A549 (cell line): ENCODE results near the gene PRAMEF12. TPM values are rescaled to one million over a fixed set of nuclear protein-coding genes. Genes with fewer than 3 reads are reported as not detected.

Experiments
- ATAC-seq, 2 experiments: fragments of 200-7000 bp in 1 of 2; fragments of >200 bp in 1 of 2; cut with Nextera tagmentation in 1 of 2; cut with Tn5 transposase in 1 of 2; 3 replicates each; pipeline versions ENCODE4 v1.8.0 to v1.9.1; 2018 to 2020; ENCODE audit warnings: mild to moderate bottlenecking in 1 of 2, moderate library complexity in 1 of 2
- CTCF ChIA-PET: fragments of 300-600 bp; sonication (Branson Sonifier 250); formaldehyde crosslinking; extraction: SDS; loops from one replicate; lab custom pipeline; 2021; ENCODE audit warnings: antibody characterized with exemption, inconsistent platforms; lab: Yijun Ruan, JAX
- POLR2A ChIA-PET: fragments of 350-600 bp; formaldehyde crosslinking; extraction: SDS; loops from one replicate; lab custom pipeline; 2021; ENCODE audit warnings: antibody characterized with exemption, inconsistent platforms; lab: Yijun Ruan, JAX
- DNase-seq, 2 experiments: peaks; one replicate each; pipeline versions ENCODE4 v3.0.0 to v3.0.0-alpha.2; 2011 to 2016; ENCODE audit warnings: low read depth in 1 of 2, low spot score in 1 of 2
- FAIRE-seq: peaks from 2 replicates; lab custom pipeline; 2011; peaks lifted over from hg19 to GRCh38; lab: Jason Lieb, UNC
- H3K27ac ChIP-seq, 2 experiments: fragments of >200 bp; sonication (Bioruptor Twin); formaldehyde crosslinking; 3 replicates each; pipeline ENCODE4 v1.5.1; 2016 to 2017
- H3K4me1 ChIP-seq: fragments of >200 bp; sonication (Bioruptor Twin); formaldehyde crosslinking; 3 replicates; pipeline ENCODE4 v1.6.1; 2016
- H3K4me2 ChIP-seq: fragments of >200 bp; sonication (Bioruptor Twin); formaldehyde crosslinking; 3 replicates; pipeline ENCODE4 v1.6.1; 2016
- H3K4me3 ChIP-seq: fragments of >200 bp; sonication (Bioruptor Twin); formaldehyde crosslinking; 3 replicates; pipeline ENCODE4 v1.5.1; 2016
- H3K9me3 ChIP-seq: fragments of >200 bp; sonication (Bioruptor Twin); formaldehyde crosslinking; 3 replicates; pipeline ENCODE4 v1.6.1; 2016
- CBX8 ChIP-seq: fragments of 200-600 bp; sonication (generic); IDR thresholded peaks from 2 replicates; pipeline ENCODE4 v1.6.1; 2016
- CEBPB ChIP-seq, 2 experiments: fragments of >200 bp in 1 of 2; sonication (Bioruptor Twin) in 1 of 2; formaldehyde crosslinking in 1 of 2; IDR thresholded peaks; 2 replicates each; pipeline ENCODE4 v1.6.1; 2012 to 2016
- CHD4 ChIP-seq: fragments of 200-600 bp; sonication (generic); IDR thresholded peaks from 2 replicates; pipeline ENCODE4 v1.6.1; 2016; ENCODE audit warnings: antibody characterized with exemption, mild to moderate bottlenecking, borderline replicate concordance
- EHF ChIP-seq: fragments of 250-450 bp; sonication (Bioruptor Pico); IDR thresholded peaks from 2 replicates; pipeline ENCODE4 v1.5.0; 2020; ENCODE audit warnings: mild to moderate bottlenecking
- EHMT2 ChIP-seq: fragments of 200-600 bp; sonication (generic); IDR thresholded peaks from 2 replicates; pipeline ENCODE4 v1.6.1; 2016; ENCODE audit warnings: antibody characterized with exemption, low read depth, mild to moderate bottlenecking, moderate library complexity
- EP300 ChIP-seq, 2 experiments: fragments of >200 bp; sonication (Bioruptor Twin); formaldehyde crosslinking; IDR thresholded peaks; 2 replicates in 1 of 2; 3 replicates in 1 of 2; pipeline ENCODE4 v1.6.1; 2016 to 2017
- HDAC2 ChIP-seq: fragments of 200-600 bp; sonication (generic); IDR thresholded peaks from 2 replicates; pipeline ENCODE4 v1.6.1; 2016
- HEYL ChIP-seq: fragments of 250-450 bp; sonication (Bioruptor Pico); IDR thresholded peaks from 2 replicates; pipeline ENCODE4 v1.8.0; 2021; ENCODE audit warnings: mild to moderate bottlenecking, moderate library complexity
- JUN ChIP-seq, 2 experiments: fragments of >200 bp; sonication (Bioruptor Twin); formaldehyde crosslinking; IDR thresholded peaks; 2 replicates in 1 of 2; 3 replicates in 1 of 2; pipeline ENCODE4 v1.6.1; 2016 to 2017
- NFE2L2 ChIP-seq: fragments of 150-350 bp; conservative IDR thresholded peaks from 2 replicates; pipeline ENCODE4 v1.6.1; 2014; ENCODE audit warnings: low read length
- NPAS2 ChIP-seq: fragments of 250-450 bp; sonication (Bioruptor Pico); IDR thresholded peaks from 2 replicates; pipeline ENCODE4 v1.8.0; 2022; ENCODE audit warnings: mild to moderate bottlenecking, moderate library complexity, borderline replicate concordance
- RCOR1 ChIP-seq: fragments of 150-350 bp; IDR thresholded peaks from 2 replicates; pipeline ENCODE4 v1.6.1; 2014; ENCODE audit warnings: antibody characterized with exemption, low read length, low read depth
- RNF2 ChIP-seq: fragments of 200-600 bp; sonication (generic); IDR thresholded peaks from 2 replicates; pipeline ENCODE4 v1.6.1; 2016; ENCODE audit warnings: low read depth, mild to moderate bottlenecking, antibody characterized with exemption, moderate library complexity, borderline replicate concordance
- ZNF302 ChIP-seq: fragments of 250-450 bp; sonication (Bioruptor Pico); IDR thresholded peaks from 2 replicates; pipeline ENCODE4 v1.9.0; 2021; ENCODE audit warnings: inconsistent platforms, mild to moderate bottlenecking, moderate library complexity
- WGBS: methylation state at CpG from one replicate; pipeline ENCODE4 v1.1.6; 2017; ENCODE audit errors: missing lambda C conversion rate; 5-methylcytosine and 5-hydroxymethylcytosine counted together
- polyA plus RNA-seq, 4 experiments: library from polyadenylated mRNA; depleted of rRNA in 3 of 4; stranded (reverse); fragments of >200 nt; fragmentation: RNase III in 1 of 4; extraction: RNeasy Plus Mini Kit Qiagen cat#74134 plus additional on column Dnase treatment in 1 of 4; gene quantifications; 2 replicates in 3 of 4; 3 replicates in 1 of 4; pipeline ENCODE4 v1.2.3, GENCODE V29; 2011 to 2017
- TF ChIP-seq, protein P1 (sequence below): fragments of 200-600 bp; sonication (generic); IDR thresholded peaks from 2 replicates; pipeline ENCODE4 v1.6.1; 2016; ENCODE audit warnings: antibody characterized with exemption, mild to moderate bottlenecking, moderate library complexity
- TF ChIP-seq, protein P2 (sequence below): fragments of 250-450 bp; sonication (Bioruptor Pico); IDR thresholded peaks from 2 replicates; pipeline ENCODE4 v1.5.0; 2020; ENCODE audit warnings: low read depth, mild to moderate bottlenecking, moderate library complexity
- TF ChIP-seq, protein P3 (sequence below): fragments of 450-650 bp; IDR thresholded peaks from 2 replicates; pipeline ENCODE4 v1.6.1; 2014; ENCODE audit warnings: antibody characterized with exemption
- TF ChIP-seq, protein P4 (sequence below): fragments of >200 bp; sonication (Bioruptor Twin); formaldehyde crosslinking; IDR thresholded peaks from 2 replicates; pipeline ENCODE4 v1.6.1; 2016
- TF ChIP-seq, protein P5 (sequence below): fragments of 250-450 bp; sonication (Bioruptor Pico); IDR thresholded peaks from 2 replicates; pipeline ENCODE4 v1.5.0; 2021; ENCODE audit warnings: mild to moderate bottlenecking, moderate library complexity, borderline replicate concordance

PRAMEF12 gene
- polyA plus RNA-seq, 2 of the 4 experiments (the other 2 are of a cell fraction), result not detected

DNA sequence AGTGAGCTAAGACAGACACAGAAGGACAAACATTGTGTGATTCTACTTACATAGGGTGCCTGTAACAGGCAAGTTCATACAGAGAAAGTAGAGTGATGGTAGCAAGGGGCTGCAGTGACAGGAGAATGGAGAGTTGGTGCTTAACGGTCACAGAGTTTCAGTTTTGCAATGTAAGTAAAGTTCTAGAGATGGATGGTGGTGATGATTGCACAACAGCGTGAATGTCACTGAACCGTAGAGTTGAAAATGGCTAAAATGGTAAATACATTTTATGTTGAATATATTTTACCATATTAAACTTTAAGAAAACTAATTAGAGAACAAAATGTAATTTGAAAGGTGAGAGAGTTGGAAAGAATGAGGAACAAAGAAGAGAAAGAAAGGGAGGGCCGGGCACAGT, 18.8 kb upstream of the PRAMEF12 start:
- DNase-seq (no peak), ATAC-seq (no peak), FAIRE-seq (no peak)
- POLR2A ChIA-PET, result no interaction called here
- Histone ChIP-seq H3K4me3 (no peak overlapping the region), H3K9me3 (0 out of 3 replicates have a peak, but pooled peaks cover 3% of the 10 kb centered on the region), H3K4me2 (no peak overlapping the region), H3K27ac (no peak overlapping the region), H3K4me1 (no peaks in the 10 kb centered on the region)
- 32% methylated on average over 4 of the region's 4 CpGs for WGBS
- TF ChIP-seq HDAC2 (no peak), JUN (IDR thresholded peaks at IDR 0.05) (no peak), RCOR1 (no peak), EHF (CRISPR knock-in tag) (no peak), NFE2L2 (no peak), HEYL (no peak), EHMT2 (no peak), RNF2 (no peak), ZNF302 (no peak), CBX8 (no peak)
- TF ChIP-seq, protein P1, sequence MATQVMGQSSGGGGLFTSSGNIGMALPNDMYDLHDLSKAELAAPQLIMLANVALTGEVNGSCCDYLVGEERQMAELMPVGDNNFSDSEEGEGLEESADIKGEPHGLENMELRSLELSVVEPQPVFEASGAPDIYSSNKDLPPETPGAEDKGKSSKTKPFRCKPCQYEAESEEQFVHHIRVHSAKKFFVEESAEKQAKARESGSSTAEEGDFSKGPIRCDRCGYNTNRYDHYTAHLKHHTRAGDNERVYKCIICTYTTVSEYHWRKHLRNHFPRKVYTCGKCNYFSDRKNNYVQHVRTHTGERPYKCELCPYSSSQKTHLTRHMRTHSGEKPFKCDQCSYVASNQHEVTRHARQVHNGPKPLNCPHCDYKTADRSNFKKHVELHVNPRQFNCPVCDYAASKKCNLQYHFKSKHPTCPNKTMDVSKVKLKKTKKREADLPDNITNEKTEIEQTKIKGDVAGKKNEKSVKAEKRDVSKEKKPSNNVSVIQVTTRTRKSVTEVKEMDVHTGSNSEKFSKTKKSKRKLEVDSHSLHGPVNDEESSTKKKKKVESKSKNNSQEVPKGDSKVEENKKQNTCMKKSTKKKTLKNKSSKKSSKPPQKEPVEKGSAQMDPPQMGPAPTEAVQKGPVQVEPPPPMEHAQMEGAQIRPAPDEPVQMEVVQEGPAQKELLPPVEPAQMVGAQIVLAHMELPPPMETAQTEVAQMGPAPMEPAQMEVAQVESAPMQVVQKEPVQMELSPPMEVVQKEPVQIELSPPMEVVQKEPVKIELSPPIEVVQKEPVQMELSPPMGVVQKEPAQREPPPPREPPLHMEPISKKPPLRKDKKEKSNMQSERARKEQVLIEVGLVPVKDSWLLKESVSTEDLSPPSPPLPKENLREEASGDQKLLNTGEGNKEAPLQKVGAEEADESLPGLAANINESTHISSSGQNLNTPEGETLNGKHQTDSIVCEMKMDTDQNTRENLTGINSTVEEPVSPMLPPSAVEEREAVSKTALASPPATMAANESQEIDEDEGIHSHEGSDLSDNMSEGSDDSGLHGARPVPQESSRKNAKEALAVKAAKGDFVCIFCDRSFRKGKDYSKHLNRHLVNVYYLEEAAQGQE, result no peak
- TF ChIP-seq, protein P2, sequence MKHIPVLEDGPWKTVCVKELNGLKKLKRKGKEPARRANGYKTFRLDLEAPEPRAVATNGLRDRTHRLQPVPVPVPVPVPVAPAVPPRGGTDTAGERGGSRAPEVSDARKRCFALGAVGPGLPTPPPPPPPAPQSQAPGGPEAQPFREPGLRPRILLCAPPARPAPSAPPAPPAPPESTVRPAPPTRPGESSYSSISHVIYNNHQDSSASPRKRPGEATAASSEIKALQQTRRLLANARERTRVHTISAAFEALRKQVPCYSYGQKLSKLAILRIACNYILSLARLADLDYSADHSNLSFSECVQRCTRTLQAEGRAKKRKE (CRISPR knock-in tag), result no peak
- TF ChIP-seq, protein P3, sequence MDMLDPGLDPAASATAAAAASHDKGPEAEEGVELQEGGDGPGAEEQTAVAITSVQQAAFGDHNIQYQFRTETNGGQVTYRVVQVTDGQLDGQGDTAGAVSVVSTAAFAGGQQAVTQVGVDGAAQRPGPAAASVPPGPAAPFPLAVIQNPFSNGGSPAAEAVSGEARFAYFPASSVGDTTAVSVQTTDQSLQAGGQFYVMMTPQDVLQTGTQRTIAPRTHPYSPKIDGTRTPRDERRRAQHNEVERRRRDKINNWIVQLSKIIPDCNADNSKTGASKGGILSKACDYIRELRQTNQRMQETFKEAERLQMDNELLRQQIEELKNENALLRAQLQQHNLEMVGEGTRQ, result no peak
- CTCF ChIA-PET, result no interaction called here

DNA sequence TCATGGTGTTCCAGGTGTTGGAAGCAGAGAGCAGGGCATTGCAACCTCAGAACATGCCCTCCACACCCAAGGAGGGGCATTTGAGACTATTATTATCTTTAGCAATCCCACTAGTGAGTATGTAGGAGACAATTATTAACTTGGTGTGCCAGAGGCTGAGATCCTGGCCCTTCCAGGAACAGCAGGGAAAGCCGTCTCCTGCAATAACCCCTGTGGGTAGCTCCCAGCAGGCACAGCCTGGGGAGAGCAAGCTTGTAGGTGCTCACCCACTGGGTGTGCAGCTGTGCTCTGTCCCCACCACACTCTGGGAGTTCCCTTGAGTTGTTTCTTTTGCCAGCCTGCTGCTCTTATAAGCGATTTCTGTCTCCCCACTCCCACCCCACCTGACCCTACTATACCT, 17.3 kb upstream of the PRAMEF12 start:
- Histone ChIP-seq H3K4me1 (no peaks in the 10 kb centered on the region), H3K4me3 (no peak overlapping the region), H3K4me2 (no peak overlapping the region), H3K27ac (no peak overlapping the region), H3K9me3 (no peaks in the 10 kb centered on the region)
- WGBS, result 17% methylated on average over 1 of the region's 2 CpGs
- POLR2A ChIA-PET, result no interaction called here
- CTCF ChIA-PET, result no interaction called here
- FAIRE-seq, result no peak
- TF ChIP-seq EP300 (IDR thresholded peaks at IDR 0.05), result no peak
- TF ChIP-seq CEBPB (IDR thresholded peaks at IDR 0.05), result no peak
- no peak for TF ChIP-seq CBX8
- TF ChIP-seq, protein P4, sequence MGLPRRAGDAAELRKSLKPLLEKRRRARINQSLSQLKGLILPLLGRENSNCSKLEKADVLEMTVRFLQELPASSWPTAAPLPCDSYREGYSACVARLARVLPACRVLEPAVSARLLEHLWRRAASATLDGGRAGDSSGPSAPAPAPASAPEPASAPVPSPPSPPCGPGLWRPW, result no peak
- TF ChIP-seq, protein P5, sequence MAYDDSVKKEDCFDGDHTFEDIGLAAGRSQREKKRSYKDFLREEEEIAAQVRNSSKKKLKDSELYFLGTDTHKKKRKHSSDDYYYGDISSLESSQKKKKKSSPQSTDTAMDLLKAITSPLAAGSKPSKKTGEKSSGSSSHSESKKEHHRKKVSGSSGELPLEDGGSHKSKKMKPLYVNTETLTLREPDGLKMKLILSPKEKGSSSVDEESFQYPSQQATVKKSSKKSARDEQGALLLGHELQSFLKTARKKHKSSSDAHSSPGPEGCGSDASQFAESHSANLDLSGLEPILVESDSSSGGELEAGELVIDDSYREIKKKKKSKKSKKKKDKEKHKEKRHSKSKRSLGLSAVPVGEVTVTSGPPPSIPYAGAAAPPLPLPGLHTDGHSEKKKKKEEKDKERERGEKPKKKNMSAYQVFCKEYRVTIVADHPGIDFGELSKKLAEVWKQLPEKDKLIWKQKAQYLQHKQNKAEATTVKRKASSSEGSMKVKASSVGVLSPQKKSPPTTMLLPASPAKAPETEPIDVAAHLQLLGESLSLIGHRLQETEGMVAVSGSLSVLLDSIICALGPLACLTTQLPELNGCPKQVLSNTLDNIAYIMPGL, result no peak
- TF ChIP-seq, protein P3, result no peak
- TF ChIP-seq CHD4, result no peak
- no peak for TF ChIP-seq NPAS2 (CRISPR knock-in tag)
- TF ChIP-seq JUN (IDR thresholded peaks at IDR 0.05), result no peak
- peak in 1 of 2 experiments; percentile 43; a peak in 2 of 6 replicates for ATAC-seq
- no peak for DNase-seq
